Stimulated activated CD8-positive, alpha-beta memory T cell treated with anti-CD3 and anti-CD28 coated beads, Interleukin-7, amount 100 ng/mL, for 48 hours (primary cell): ENCODE measurements around the gene ACAD11.

ENCODE experiments used
- DNase-seq, 2 donors: peaks; one replicate each; pipeline ENCODE4 v3.0.0-alpha.2; 2020; ENCODE audit warnings: low read depth in 1 of 2; ENCODE audit errors: extremely low read depth in 1 of 2

ACAD11 gene

GRCh38 chr3:132555306-132556035 lies 104.1 kb downstream of the ACAD11 start:
- no peak for DNase-seq

- DNase-seq = no peak
Observed at GRCh38 chr3:132554437-132554836, 105.2 kb downstream of the ACAD11 start.

GRCh38 chr3:132553826-132554225 lies 105.8 kb downstream of the ACAD11 start:
- no peak for DNase-seq

- DNase-seq = no peak
Observed at GRCh38 chr3:132550579-132551305, 108.9 kb downstream of the ACAD11 start.

- no peak for DNase-seq
Observed at GRCh38 chr3:132549890-132550578, 109.6 kb downstream of the ACAD11 start.

GRCh38 chr3:132549169-132549568 lies 110.4 kb downstream of the ACAD11 start:
- DNase-seq = no peak

- no peak for DNase-seq
Observed at GRCh38 chr3:132545471-132545870, 114.1 kb downstream of the ACAD11 start.

- no peak for DNase-seq
Observed at GRCh38 chr3:132544130-132544529, 115.5 kb downstream of the ACAD11 start.

- DNase-seq = no peak
Observed at GRCh38 chr3:132543011-132543739, 116.4 kb downstream of the ACAD11 start.

GRCh38 chr3:132542577-132542976 lies 117.0 kb downstream of the ACAD11 start:
- no peak for DNase-seq

GRCh38 chr3:132539681-132540080 lies 119.9 kb downstream of the ACAD11 start:
- no peak for DNase-seq

- no peak for DNase-seq
Observed at GRCh38 chr3:132538072-132538471, 121.5 kb downstream of the ACAD11 start.

GRCh38 chr3:132537297-132537696 lies 122.3 kb downstream of the ACAD11 start:
- no peak for DNase-seq

GRCh38 chr3:132536442-132537153 lies 123.0 kb downstream of the ACAD11 start:
- no peak for DNase-seq

GRCh38 chr3:132535575-132536441 lies 123.8 kb downstream of the ACAD11 start:
- DNase-seq = no peak

- DNase-seq = no peak
Observed at GRCh38 chr3:132530624-132531023, 129.0 kb downstream of the ACAD11 start.

- no peak for DNase-seq
Observed at GRCh38 chr3:132522353-132522752, 137.3 kb downstream of the ACAD11 start.

- DNase-seq = no peak
Observed at GRCh38 chr3:132521901-132522300, 137.7 kb downstream of the ACAD11 start.

- no peak for DNase-seq
Observed at GRCh38 chr3:132519914-132520313, 139.7 kb downstream of the ACAD11 start.

- DNase-seq = no peak
Observed at GRCh38 chr3:132517311-132517710, 142.3 kb downstream of the ACAD11 start.
